Measurements from ENCODE around the gene RCBTB2.

RCBTB2 gene

DNA sequence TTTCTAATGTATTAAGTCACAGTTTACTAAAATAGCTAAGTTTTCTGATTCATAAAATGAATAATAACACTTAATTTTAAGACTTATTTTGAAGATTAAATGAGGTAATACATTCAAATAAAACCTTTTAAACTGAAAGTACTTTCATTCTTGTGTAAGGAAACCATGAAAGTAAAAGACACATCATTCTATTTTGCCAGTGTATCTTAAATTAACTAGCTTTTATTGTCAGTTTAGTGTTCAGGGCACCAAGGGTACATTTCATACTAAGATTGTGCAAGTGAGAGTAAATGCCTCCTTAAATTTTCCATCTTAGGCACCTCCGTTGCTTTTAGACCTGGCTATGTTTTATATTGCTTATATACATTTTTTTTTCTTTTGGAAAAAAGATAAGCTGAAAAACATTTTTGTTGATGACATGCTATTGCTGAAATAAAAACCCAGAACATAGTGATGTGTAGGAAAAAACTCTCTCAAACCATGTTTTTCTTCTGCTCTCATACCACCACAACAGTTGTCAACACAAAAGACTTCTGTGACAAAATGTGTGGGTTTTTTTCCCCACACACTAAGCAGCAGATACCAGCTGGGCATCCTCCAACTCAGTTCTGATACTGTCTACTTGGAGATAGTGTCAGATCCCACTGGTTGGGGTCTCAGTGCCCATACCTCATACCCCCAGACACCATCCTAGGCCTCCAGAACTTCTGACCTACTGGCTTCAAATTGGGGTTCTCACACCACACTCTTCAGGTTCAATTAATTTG, 89.3 kb downstream of the RCBTB2 start:
- DNase-seq, result no peak

All from stimulated activated CD4-positive, alpha-beta T cell treated with anti-CD3 and anti-CD28 coated beads, Interleukin-4, amount 100 ng/mL, for 4 hours (primary cell).